Bronchial epithelial cell (primary cell): Measurements from ENCODE around the gene MGLL. TPM values are rescaled to one million over a fixed set of nuclear protein-coding genes. Genes with fewer than 3 reads are reported as not detected.

Experiments used
- DNase-seq: peaks from one replicate; pipeline ENCODE4 v3.0.0-alpha.2; 2010; ENCODE audit warnings: low read depth
- FAIRE-seq: peaks from 2 replicates; lab custom pipeline; 2011; peaks lifted over from hg19 to GRCh38; lab: Jason Lieb, UNC
- H3K27me3 ChIP-seq: 2 replicates; pipeline ENCODE4 v1.5.1; 2011; ENCODE audit warnings: low read length; ENCODE audit not compliant: control insufficient read depth, insufficient read depth
- H3K36me3 ChIP-seq: 2 replicates; pipeline ENCODE4 v1.5.1; 2011; ENCODE audit warnings: low read length; ENCODE audit not compliant: control insufficient read depth, insufficient read depth
- H3K4me3 ChIP-seq: 2 replicates; pipeline ENCODE4 v1.5.1; 2011; ENCODE audit warnings: mild to moderate bottlenecking, low read depth, low read length, control low read depth
- CTCF ChIP-seq: IDR thresholded peaks from 2 replicates; pipeline ENCODE4 v1.5.1; 2011; ENCODE audit warnings: mild to moderate bottlenecking, moderate library complexity, low read length, control low read depth, inconsistent platforms; ENCODE audit not compliant: insufficient read depth, severe bottlenecking
- total RNA-seq: library from RNA; depleted of rRNA; stranded (reverse); fragments of >200 nt; gene quantifications from 2 replicates; pipeline ENCODE4 v1.2.1, GENCODE V29; 2014

MGLL gene
- total RNA-seq, 1 donor from 2014 or later: 25.5 TPM

GRCh38 chr3:127855246-127855645 is 32.9 kb upstream of the MGLL start:
- no peak overlapping the region for H3K4me3 ChIP-seq
- no peak for TF ChIP-seq CTCF
- FAIRE-seq (no peak), DNase-seq (no peak)
- H3K27me3 ChIP-seq: no peaks in the 10 kb centered on the region
- no peaks in the 10 kb centered on the region for H3K36me3 ChIP-seq

GRCh38 chr3:127853681-127854080 is 31.4 kb upstream of the MGLL start:
- no peak for TF ChIP-seq CTCF
- DNase-seq: no peak
- no peaks in the 10 kb centered on the region for H3K36me3 ChIP-seq
- no peaks in the 10 kb centered on the region for H3K27me3 ChIP-seq
- no peak overlapping the region for H3K4me3 ChIP-seq
- FAIRE-seq: no peak

- DNase-seq (no peak), FAIRE-seq (no peak)
- H3K4me3 ChIP-seq: no peak overlapping the region
- H3K36me3 ChIP-seq: no peaks in the 10 kb centered on the region
- H3K27me3 ChIP-seq: no peaks in the 10 kb centered on the region
- no peak for TF ChIP-seq CTCF
These were observed 29.6 kb upstream of the MGLL start for GRCh38 chr3:127851899-127852298.

GRCh38 chr3:127849368-127849767 is 27.1 kb upstream of the MGLL start:
- no peaks in the 10 kb centered on the region for H3K36me3 ChIP-seq
- FAIRE-seq: no peak

GRCh38 chr3:127848131-127849129 is 26.1 kb upstream of the MGLL start:
- Histone ChIP-seq H3K4me3 (no peak overlapping the region), H3K27me3 (peaks cover 2% of the 10 kb centered on the region), H3K36me3 (no peaks in the 10 kb centered on the region)
- peak; percentile 13 for FAIRE-seq
- DNase-seq: peak; percentile 30
- TF ChIP-seq CTCF: peak; percentile 2

More at GRCh38 chr3:127849368-127849767, 27.1 kb upstream of the MGLL start:
- DNase-seq: no peak
- TF ChIP-seq CTCF: no peak
- peaks cover 2% of the 10 kb centered on the region for H3K27me3 ChIP-seq
- H3K4me3 ChIP-seq: no peak overlapping the region
